HG03460 (cell line): ENCODE measurements around the gene BATF2.

ENCODE experiments used
- ATAC-seq: cut with Tn5 transposase; IDR thresholded peaks from one replicate; pipeline ENCODE4 v1.9.1; 2021; ENCODE audit not compliant: unreplicated experiment

The BATF2 gene

GRCh38 chr11:64970731-64971151, 26.0 kb downstream of the BATF2 start:
- ATAC-seq = no peak

- no peak for ATAC-seq
These were observed 27.6 kb downstream of the BATF2 start for GRCh38 chr11:64969209-64969608.

DNA sequence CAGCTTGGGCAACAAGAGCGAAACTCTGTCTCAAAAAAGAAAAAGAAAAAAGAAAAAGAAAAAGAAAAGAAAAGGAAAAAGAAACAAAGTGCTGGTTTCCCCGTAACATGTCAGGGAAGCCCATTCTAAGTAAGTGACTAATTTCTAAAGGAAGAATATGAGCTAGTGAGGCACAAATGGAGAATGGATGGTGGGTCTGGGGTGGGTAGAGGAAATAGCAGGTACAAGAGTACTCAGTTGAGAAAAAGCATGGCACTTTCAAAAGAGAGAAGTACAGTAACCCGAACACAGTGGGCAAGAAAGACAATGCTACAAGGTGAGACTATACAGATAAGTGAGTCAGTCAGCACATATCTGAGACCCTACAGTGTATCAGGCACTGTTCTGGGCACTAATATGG, 29.4 kb downstream of the BATF2 start:
- no peak for ATAC-seq

- ATAC-seq = no peak
These were observed 33.6 kb downstream of the BATF2 start for GRCh38 chr11:64963072-64963631.

DNA sequence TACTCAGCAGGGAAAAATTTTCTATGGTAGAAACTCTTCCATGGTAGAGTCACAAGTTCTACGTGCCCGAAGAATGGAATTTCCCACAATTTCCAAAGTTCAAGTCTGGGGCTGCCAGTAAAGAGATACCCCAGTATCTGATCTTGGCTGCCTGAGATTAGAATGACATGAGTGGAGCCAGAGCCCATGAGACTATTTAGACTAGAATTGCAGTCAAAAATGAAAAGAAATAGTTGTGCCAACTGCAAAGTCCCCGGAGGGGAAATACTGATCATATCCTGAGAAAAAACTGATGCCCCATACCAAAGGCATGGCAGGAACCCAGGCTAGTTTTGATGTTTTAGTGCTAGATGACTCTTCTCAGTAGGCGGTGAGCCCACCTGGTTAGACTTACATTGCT, 36.1 kb downstream of the BATF2 start:
- no peak for ATAC-seq

DNA sequence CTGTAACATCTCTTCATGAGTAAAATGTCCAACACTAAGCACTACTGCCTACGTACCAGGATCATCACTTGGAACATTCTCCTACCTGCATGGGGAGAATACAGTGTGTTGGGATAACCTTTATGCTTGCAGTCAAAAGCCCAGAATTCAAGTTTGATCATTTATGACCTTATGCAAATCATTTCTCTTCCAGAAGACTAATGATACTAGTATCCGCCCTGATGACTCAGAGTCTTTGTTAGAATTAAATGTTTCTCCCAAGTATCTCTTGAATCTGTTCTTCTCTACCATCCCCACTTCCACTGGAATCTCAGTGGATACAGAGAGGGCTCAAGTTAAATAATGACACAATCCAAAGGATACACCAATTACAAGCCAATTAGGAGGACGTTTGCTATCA, 37.3 kb downstream of the BATF2 start:
- no peak for ATAC-seq

DNA sequence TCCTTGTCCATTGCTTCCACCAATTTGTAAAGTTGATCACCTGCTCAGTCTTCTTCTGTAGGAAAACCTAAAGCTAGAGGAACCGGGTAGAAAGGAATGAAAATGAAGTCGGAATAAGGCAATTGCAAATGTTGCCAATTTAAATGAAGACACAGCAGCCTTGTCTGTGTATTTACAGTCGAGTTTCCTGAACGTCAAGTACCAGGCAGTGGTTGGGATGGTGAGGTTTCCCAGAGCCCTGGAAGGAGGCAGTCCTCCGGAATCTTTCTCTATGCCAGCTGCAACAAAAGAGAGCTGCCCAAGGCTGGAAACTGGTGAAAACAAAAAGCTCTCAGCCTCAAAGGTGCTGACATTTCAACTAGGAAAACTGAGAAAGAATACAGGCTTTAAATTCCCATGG, 42.6 kb downstream of the BATF2 start:
- no peak for ATAC-seq

- no peak for ATAC-seq
These were observed 45.2 kb downstream of the BATF2 start for GRCh38 chr11:64951529-64951928.

GRCh38 chr11:64947208-64947814, 49.5 kb downstream of the BATF2 start:
- ATAC-seq = no peak
